HFF-Myc (cell line): ENCODE measurements around the gene LYL1.

Experiments
- DNase-seq: peaks from one replicate; pipeline ENCODE4 v3.0.0-alpha.2; 2011; ENCODE audit warnings: low read depth; ENCODE audit errors: extremely low read depth
- H3K4me3 ChIP-seq: replicated peaks from 2 replicates; pipeline ENCODE4 v1.5.1; 2011; ENCODE audit warnings: low read depth, mild to moderate bottlenecking, control low read depth, low read length
- CTCF ChIP-seq: IDR thresholded peaks from 2 replicates; pipeline ENCODE4 v1.5.1; 2012; ENCODE audit warnings: mild to moderate bottlenecking, low read depth, low read length, control low read depth; ENCODE audit errors: missing control alignments

Gene LYL1

GRCh38 chr19:13146763-13147563, 44.3 kb upstream of the LYL1 start:
- peak; percentile 96 for DNase-seq
- 0 out of 2 replicates have a peak overlapping the region, but pooled peaks have one; percentile 8 for H3K4me3 ChIP-seq
- TF ChIP-seq CTCF: no peak

- no peak for DNase-seq
- no peak for TF ChIP-seq CTCF
- H3K4me3 ChIP-seq: no peak overlapping the region
Measured at GRCh38 chr19:13139633-13140311, 37.1 kb upstream of the LYL1 start.

GRCh38 chr19:13138916-13139198, 36.2 kb upstream of the LYL1 start:
- H3K4me3 ChIP-seq: no peak overlapping the region
- TF ChIP-seq CTCF: no peak
- no peak for DNase-seq

GRCh38 chr19:13138171-13138915, 35.7 kb upstream of the LYL1 start:
- no peak for TF ChIP-seq CTCF
- no peak overlapping the region for H3K4me3 ChIP-seq
- DNase-seq: no peak

GRCh38 chr19:13137290-13137794, 34.7 kb upstream of the LYL1 start:
- no peak for DNase-seq
- no peak for TF ChIP-seq CTCF
- no peak overlapping the region for H3K4me3 ChIP-seq

GRCh38 chr19:13135068-13136062, 32.7 kb upstream of the LYL1 start:
- TF ChIP-seq CTCF: no peak

More at GRCh38 chr19:13135068-13136062, 32.7 kb upstream of the LYL1 start:
- no peak overlapping the region for H3K4me3 ChIP-seq
- DNase-seq: no peak
